Ureter (tissue), 1 donor: ENCODE results near the gene SLC19A1. TPM values are rescaled to one million over a fixed set of nuclear protein-coding genes. Genes with fewer than 3 reads are reported as not detected.

Source experiments
- DNase-seq: peaks from one replicate; pipeline ENCODE4 v3.0.0-alpha.2; 2020; ENCODE audit warnings: low spot score
- total RNA-seq: library from RNA; stranded (reverse); gene quantifications from one replicate; pipeline ENCODE4 v1.2.4, GENCODE V29; 2023
- donor health status: DM: yes; HTN: yes; CAD: no.

SLC19A1 gene
- total RNA-seq, 1 donor from 2014 or later = 23.0 TPM

DNA sequence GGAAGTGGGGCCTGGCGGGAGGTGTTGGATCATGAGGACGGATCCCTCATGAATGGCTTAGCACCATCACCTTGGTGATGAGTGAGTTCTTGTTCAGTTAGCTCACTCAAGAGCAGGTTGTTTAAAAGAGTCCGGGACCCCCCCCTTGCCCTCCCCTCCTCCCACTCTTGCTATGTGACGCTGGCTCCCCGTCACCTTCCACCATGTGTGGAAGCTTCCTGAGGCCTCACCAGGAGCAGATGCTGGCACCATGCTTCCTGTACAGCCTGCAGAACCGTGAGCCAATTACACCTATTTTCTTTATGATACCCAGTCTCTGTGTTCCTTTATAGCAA, 3.0 kb upstream of the SLC19A1 start:
- no peak for DNase-seq

DNA sequence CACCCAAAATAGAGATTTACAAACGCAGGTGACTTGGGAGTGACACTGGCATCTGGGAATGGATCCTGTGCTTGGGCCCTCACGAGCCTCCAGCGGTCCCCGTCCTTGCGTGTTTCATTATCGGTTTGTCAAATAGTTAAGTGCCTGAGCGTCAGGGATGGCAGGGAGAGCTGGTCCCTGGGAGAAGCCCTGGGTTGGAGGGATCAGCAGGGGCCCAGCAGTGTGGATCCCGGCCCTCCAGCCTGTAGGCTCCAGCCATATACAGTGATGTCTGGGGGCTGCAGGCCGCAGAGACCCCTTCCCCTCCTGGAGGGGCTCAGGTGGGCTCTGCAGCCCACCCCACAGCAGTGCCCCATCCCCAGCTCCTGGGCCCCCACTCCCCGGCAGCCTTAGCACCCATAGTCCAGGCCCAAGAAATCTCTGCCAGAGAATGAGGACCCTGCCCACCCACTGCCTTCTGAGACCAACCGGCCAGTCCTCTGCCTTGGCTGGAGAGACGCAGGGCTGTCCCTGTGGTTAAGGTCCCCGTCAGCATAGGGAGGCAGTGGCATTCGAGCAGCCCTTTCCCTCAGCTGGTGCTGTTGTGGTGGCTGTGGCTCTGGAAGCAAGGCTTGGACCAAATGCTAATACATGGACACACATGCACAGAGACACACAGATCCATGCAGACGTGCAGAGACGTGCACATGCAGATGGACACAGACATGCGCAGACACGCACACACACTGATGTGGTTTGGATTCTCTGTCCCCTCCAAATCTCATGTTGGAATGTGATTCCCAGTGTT, 2.4 kb upstream of the SLC19A1 start:
- DNase-seq = no peak

DNA sequence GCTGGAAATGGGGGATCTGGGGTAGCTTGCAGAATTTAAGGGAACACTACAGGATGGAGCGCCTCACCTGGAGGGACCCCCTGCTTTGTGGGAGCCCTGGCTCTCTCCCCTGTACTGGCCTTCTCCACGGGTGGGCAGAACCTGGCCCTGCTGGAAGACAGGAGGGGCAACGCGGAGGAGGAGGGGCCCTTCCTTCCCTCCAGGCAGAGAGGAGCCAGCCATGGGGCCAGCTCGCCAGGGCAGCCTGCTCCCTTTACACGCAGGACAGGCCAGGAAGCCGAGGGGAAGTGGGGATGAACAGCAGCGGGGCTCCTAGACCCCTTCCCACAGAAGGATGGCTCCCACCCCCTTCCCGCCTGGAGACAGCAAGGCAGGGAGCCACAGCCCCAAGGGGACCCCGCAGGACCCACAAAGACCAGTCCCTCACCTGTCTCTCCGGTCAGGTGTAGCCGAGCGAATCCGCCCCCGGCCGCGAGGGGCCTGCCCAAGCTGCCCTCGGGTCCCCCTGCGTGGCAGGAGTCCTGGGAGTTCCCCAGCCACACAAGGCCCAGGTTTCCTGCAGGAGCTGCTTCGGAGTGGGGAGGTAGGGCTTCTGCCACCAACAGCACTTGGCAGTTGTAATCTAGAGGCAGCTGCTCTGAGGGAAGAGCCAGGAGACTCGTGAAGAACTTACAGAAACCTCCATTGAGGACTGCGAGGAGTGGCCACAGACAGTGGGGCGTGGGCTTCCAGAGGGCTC, 1.6 kb upstream of the SLC19A1 start:
- peak; percentile 44 for DNase-seq

DNA sequence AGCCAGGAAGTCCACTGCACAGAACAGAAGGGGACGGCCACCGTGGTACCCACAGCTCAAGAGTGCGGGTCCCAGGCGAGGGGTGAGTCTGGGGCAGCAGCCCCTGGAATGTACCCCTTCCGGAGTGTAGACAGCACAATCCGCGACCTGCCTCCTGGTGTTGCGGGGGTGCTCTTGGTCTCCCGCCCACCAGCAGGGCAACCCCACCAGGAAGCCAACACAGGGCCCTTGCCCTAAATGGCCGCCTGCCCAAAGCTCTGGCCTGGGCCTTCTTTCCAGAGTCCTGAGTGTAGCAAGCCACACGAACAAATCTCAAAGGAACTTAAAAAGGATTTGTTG, 1.1 kb upstream of the SLC19A1 start:
- peak; percentile 43 for DNase-seq

DNA sequence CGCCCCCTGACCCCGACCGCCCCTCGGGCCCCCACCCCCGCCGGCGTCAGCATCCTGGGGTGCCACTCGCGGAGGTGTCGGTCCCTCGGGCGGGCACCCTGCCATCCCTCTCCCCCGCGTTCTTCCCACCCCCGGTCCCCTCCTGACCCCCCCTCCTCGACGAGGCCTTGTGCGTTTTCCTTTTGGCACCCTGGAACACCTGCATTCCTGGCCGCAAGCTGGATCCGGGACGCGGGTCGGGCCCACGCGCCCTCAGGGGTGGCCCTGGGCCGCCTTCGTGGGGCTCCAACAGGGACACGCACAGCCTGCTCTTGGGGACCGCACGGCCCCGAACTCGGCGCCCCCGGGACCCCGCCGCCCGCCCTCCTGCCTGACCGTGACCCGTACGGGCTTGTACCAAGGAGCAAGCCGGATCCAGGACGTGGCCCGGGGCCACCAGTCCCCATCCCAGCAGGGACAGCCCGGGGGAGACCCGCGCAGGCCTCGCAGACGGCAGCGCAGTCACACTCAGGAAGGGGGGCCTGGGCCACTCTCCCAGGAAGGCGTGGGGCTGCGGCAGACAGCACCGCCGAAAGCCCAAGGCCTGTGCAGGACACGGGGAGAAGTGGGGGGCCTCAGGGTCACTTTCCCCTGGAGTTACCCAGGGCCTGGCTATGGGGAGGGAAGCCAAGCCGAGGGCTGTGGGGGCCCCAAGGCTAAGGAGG, 579 bp upstream of the SLC19A1 start:
- DNase-seq = peak; percentile 56

DNA sequence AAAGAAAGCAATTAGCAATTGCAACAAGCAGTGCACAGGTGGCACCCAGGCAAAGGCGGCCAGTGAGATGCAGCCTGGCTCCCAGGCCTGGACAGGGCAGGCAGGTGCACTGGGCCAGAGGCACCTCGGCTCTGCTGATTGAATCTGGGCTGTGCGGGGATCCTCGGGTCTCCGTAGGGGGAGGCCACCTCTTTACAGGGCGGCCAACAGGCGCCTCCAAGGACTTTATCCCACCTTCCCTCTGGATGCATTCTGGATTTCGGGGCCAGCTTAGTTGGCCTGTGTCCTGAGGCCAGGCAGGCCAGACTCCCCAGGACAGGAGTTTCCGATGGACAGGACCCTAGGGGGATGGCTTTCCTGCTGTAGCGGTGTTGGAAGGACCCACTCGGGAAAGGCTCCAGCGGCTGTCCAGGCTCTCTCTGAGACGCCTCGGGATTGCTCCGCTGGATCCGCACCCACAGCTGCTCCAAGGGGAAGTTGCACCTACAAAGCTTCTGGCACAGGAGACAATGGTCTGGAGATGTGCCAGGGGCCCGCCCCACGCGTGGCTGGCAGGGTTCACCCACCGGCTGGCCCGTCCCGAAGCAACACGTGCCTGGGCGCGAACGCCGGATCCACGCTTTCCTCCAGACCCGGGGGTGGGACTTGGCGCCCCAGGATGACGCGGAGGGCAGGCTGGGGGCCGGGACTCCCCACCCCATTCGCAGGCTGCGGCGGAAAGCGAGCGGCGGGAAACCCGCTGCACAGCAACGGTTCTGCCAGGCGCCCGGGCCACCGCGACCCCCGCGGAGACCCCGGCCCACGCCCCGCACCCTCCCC, 810 bp downstream of the SLC19A1 start:
- peak; percentile 82 for DNase-seq

DNA sequence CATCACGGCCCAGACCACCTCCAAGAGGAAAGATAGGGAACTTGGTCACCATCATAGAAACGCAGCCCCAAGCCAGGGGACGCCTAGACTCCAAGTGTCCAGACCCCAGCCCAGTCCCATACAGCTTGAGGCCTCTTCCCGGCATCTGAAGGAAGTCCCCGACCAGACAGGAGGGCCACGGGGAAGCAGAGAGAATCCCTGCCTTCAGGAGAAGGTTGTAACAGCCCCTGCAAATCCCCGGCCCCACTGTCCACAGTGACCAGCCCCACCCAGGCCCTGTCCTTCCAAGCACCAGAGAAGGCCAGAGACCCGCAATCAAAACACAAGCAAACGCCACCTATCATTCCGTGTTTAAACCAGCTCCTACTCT, 1.7 kb downstream of the SLC19A1 start:
- DNase-seq = no peak

DNA sequence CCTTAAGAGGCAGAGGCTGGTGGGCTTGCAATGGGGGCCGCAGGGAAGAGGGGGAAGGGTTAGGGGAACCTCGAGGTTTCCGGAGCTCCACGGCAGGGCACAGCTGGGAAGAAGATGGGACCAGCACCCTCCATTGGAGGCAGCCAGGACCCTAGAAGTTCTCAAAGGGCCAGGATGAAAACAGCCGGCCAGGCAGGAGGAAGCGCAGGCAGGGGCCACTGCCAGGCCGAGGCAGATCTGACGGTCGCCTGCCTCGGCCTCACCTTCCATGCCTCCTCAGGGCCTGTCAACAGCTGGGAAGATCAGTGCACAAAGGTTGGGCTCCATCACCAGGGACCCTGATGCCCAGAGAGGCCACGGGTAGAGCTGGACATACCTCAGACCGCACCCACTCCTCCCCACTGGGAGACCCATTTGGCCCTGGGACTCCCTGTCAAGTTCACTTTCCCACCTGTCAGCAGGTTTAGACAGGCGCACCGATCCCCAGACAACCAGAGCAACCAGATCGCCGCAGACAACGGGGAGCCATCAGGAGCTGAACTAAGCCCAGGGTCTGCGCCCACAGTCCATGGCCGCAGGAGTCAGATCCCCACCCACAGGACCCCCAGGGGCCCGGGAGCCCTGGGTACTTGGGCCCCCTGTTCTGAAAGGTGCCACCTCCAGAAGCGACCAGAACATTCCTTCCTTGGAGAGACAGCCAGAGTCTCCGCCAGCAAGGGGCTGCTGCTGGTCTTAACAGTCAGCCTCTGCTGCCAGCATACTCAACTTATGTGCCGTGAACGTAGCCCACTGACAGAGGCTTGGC, 2.2 kb downstream of the SLC19A1 start:
- DNase-seq = peak; percentile 39

DNA sequence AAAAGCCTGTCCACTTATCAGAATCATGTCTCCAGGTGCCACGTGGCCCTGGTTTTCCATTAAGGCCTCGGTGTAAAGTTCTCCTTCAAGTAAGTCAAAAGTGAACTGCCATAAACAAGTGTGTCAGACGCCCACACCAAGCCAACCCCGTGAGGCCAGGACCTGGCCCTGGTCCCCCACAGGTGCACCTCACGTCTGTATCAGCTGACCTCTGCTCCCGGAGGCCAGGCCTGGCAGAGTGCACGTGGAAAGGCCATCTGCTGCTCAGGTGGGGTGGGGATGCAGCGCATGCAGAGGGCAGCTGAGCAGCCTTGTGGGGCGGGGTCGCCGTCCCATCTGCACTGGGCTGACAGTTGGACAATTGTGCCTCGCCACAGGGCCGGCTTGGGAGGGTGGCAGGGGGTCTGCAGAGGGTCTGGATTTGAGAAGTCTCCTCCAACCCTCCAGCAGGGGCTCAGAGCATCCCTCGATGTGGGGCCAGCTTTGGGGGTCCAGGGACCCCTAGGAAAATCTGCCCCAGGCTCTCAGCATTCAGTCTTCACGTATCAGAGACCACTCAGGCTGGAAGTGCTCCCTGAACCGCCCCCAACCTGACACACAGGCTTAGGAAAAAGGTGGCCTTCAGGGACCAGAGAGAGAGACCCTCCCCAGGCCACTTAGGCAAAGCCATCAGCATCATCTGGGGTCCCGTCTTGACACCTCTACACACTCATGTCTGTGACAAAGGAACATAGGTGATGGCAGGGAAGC, 3.0 kb downstream of the SLC19A1 start:
- peak; percentile 40 for DNase-seq

DNA sequence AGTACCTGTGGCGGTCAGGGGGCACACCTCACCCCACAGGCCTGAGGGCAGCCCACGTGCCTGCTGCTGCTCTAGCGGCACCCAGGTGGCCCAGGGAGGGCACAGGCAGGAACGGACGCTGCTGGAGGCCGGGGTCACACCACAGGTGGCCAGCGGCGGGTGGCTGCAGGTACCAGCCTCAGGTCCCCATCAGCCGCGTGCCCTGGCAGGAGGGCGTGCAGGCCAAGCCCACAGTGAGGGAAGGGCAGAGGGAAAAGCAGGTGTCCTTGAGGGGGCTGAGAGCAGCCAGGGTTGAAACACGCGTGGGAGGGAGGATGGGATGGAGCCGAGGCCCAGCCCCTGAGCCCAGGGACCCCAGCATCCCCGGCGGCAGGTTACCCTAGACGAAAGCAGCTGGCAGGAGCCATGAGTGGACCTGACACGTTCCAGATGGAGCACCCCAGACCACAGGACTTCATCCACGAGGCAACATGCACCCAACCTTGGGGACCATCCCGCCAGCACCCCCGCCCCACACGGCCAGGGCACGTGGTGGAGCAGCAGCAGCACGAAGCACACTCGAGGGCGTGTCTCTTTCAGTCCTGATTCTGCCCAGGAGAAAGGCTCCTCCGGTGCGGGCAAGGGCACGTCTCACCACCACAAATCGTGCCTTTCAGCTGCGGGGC, 3.7 kb downstream of the SLC19A1 start:
- DNase-seq = peak; percentile 41

DNA sequence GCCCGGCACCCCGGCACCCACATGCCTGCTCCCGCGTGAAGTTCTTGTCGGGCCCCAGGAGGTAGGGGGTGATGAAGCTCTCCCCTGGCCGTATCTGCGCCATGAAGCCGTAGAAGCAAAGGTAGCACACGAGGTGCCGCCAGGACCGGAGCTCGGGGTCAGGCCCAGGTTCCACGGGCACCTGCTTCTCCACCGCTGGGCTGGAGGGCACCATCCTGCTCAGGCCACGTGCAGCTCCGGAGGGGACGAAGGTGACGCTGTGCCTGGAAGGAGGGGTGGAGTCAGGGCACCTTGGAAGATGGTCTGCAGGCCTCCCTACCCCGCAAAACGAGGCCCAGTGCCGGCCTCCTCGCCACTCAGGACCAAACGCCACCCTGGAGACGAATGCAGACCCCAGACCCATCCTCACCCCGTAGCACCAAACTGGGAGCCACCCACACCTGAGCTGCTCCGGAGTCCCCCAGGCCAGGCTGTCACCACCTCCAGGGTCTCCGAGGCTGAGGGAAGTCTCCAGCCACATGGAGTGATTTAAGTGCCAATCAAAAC, 4.4 kb downstream of the SLC19A1 start:
- no peak for DNase-seq

DNA sequence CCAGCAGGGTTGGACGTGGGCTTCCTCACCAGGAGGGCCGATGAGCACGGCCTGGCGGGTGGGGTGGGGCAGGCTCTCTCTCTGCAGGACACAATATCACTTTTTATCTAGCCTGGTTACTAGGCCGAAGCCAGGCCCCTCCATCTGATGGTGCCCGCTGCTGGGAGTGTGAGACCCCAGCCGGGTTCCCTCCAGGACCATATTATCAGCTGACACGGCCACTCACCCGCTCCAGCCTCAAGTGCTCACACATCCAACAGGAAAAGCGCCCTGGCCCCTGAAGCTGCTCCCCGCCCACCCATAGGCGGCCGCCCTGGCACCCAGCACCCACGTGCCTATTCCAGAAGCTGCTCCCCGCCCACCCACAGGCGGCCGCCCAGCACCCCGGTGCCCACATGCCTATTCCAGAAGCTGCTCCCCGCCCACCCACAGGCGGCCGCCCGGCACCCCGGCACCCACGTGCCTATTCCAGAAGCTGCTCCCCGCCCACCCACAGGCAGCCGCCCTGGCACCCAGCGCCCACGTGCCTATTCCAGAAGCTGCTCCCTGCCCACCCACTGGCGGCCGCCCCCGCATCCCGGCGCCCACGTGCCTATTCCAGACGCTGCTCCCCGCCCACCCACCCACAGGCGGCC, 5.0 kb downstream of the SLC19A1 start:
- DNase-seq = no peak

DNA sequence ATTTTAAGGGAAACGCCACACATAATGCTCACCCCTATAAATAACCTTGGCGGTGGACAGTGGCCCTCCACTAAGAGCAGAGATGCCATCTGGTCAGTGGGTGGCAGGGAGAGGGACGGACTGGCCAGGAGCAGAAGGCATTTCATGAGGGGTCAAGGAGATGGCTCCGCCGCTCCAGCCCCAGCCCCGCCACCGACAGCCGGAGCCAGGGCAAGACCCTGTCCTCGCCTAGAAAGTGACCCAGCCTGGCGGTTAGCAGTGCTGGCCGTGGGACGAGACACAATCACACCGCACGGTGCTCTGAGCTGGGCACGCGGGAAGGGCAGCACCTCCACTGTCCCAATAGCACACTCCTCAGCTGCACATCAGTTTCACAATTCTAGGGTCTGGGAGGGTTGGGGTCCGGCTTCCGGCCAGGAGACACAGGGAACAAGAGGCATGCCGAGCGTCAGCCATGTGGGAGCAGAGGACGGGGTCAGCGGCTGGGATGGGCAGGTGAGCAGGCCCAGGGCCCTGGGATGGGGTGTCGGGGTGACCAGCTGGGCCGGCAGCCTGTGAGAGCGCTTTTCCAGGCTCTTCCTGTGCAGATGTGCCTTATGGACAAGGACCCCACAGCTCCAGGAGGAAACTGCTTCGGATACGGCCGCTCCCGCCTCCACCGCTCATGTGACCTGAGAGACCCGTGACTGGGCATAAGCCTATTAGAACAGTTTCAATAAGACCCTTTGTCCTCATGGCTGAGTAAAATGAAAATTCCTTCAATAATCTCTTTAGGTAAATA, 5.7 kb downstream of the SLC19A1 start:
- DNase-seq = no peak

DNA sequence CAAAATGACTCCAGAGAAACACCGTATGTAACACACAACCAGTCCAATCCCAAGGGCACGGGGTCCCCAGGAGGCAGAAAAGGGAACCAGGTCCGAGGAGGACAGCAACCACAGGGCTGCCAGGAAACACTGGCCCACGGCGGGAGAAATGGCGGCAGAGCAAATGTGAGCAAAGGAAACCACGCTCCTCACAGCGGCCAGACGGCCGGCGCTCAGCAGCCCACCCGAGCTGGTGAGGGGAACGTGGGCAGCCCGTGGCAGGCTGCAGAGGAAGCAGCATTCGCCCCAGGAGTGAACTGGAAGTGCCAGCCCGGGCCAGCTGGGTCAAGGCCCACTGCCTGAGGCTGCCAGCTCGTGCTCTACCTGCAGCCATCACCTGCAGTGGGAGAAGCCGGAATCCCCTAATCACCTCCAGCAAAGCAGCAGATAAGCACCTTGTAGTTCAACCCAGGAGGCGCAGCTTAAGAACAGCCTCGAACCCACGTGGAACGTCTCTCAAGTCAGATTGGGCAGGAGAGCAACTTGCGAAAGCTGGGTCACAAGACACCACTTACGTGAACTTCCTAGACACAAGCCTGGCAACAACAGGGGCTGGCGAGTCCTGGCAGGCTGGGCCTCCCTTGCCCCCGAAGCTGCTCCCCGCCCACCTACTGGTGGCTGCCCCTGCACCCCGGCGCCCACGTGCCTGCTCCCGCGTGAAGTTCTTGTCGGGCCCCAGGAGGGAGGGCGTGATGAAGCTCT, 6.7 kb downstream of the SLC19A1 start:
- no peak for DNase-seq

DNA sequence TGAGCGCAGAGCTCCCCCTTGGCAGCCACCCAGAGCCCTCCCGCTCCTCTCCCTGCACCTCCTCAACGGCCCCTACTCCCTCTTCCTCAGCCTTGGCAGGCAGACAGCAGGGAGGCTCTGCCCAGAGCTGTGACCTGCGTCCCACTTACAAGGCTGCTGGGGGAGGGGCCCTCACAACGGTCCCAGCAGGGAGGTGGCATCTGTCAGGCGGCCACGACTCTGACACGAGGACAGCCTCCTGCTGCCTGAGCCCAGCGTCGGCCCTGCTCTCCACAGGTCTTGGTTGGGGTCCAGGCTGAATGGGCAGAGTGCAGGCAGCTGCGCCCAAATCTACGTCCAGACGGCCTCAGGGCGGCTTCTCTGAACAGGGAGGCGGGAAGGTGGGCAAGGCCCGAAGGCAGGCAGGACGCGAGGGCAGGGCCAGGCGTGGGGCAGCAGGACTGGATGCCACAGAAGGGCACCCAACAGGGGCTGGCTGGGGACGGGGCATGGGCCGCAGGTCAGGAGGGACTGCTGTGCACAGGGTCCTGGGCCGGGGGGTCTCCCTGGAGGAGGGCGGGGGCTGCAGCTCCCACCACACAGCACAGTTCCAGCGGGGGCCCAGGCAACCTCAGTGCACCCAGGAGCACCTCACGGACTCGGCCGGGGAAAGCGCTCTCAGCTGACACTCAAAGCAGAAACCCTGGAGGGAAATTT, 7.5 kb downstream of the SLC19A1 start:
- DNase-seq = peak; percentile 48

DNA sequence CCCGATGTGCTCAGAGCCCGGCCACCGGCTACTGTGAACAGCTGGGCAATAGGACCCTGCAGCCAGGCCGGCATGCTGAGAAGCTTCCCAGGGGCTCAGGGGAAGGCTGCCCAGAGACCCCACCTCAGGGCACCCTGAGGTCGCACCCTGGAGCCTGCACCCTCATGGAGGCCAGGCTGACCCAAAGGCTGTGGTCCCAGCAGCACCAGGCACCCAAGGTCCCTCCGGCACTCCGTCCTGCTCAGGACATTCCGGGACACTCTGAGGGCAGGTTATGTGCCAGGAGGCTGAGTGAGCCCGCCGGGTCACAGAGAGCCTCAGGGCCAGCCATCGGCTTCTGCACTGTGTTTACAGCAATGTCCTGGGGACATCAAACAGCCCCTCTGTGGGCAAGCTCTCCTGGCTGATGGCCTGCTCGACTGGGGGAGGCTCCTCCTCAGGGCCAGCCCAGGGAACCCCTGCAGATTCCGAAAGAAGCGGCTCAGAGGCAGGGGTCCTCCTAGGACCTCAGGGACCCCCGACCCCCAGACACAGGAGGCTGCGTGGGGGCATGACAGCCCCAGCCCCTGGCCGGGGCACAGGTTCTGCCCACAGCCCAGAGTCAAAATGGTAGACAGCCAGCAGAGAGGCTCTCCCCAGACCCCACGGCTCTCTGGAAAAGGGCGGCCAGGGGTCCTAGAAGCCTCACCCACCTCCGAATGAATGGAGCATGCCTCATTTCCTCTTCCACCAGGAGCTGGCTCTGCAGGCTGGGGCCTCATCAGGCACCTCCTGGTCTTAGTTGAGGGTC, 8.2 kb downstream of the SLC19A1 start:
- DNase-seq = peak; percentile 42
